ENCODE data around the gene GMFB.

Gene GMFB

GRCh38 chr14:54490445-54491175, 1.8 kb upstream of the GMFB start:
- DNase-seq (ENCODE audit: low spot score), result no peak

DNA sequence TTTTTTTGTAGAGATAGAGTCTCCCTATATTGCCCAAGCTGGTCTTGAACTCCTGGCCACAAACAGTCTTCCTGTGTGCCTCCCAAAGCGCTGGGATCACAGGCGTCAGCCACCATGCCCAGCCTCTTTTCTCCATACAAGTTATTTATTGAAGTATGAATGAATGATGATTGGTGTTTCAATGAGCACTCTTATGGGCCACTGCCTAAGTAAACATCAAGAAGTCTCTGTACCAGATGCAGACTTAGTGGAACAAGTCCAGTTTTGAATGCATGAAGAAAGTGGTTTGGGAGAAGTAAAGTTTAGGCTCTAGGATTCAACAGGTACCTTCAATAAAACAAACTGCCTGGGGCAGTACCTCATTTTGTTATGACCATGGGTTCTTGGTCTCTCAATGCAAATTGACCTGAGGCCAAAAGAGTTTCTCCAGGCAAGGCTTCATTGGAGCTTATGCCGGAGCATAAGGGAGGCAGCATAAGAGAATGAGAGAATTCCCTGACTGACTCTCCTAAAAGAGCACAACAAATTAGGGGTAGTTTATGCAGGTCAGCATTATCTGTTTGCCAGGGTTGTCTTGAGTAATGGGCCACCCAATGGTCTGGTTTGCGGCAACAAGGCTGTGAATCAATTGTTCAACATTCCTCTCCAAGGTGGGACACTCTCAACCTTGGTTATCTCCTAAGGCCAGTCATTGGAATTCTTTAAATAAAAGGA, 1.1 kb upstream of the GMFB start:
- DNase-seq (ENCODE audit: low spot score), result no peak

DNA sequence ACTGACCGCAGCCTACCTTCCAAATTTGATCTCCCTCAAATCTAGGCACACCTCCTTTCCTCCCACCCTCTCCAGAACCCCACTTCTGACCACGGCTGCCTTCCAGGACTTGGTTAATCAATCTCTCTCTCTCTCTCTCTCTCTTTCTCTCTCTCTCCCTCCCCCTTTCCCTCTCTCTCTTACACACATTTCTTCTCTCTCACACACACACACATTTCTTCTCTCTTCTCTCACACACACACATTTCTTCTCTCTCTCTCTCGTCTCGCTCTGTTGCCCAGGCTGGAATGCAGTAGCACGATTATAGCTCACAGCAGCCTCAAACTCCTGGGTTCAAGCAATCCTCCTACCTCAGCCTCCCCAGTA, 521 bp upstream of the GMFB start:
- DNase-seq (ENCODE audit: low spot score), result no peak

DNA sequence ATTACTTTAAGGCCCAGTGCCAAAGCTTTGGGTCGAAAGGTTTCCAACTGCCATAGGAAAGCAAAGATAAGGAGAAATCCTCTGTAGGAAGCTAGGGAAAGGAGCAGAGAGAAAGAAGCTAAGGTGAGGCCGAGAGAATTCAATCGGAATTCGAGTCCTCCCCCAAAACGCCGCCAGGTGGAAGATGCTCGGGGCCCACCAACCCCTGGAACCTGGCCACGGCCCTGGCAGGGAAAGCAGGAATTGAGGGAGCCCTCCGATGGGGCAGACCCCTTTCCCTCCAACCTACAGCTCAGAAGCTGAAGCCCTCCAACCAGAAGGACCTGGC, 498 bp downstream of the GMFB start:
- DNase-seq (ENCODE audit: low spot score), result peak; percentile 18

DNA sequence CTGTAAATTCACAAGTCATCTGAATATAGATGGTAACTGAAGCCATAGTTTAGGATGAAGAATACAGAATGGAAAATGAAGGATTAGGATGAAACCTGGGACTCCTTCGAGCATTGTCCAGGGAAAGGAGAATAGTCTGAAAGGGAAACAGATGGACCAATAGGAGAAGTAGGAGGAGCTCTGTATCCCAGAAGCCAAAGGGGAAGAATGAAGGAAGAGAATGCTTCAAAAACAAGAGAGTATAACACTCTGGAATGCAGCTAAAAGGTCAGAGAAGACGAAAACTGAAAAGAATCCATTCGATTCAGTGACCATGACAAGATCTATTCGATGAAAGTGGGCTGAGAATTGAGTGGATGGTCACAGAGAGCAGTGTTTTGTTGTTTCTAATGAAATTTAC, 1.0 kb downstream of the GMFB start:
- peak; percentile 86 for DNase-seq (ENCODE audit: low spot score)

- no peak for DNase-seq (ENCODE audit: low spot score)
Measured at GRCh38 chr14:54486685-54487084, 2.1 kb downstream of the GMFB start.

- no peak for DNase-seq (ENCODE audit: low spot score)
Measured at GRCh38 chr14:54483846-54484245, 4.9 kb downstream of the GMFB start.

GRCh38 chr14:54483073-54483745, 5.6 kb downstream of the GMFB start:
- no peak for DNase-seq (ENCODE audit: low spot score)

DNA sequence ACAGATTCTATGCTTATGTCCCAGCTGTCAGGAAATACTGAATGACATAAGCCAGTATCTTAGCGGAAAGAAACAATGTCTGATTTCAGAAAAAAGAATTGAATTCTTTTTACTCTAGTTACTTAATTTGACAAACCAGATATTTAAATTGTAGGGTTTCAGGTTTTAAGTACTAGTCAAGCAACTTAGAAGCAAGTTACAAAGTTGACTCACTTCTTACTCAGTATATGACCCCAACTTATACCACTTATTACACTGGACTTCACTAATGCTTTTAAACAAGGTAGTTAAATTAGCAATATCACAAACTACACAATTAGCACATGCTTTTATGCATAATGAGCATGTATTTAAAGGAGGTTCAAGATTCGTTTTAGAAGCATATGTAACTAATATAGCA, 7.1 kb downstream of the GMFB start:
- no peak for DNase-seq (ENCODE audit: low spot score)

DNA sequence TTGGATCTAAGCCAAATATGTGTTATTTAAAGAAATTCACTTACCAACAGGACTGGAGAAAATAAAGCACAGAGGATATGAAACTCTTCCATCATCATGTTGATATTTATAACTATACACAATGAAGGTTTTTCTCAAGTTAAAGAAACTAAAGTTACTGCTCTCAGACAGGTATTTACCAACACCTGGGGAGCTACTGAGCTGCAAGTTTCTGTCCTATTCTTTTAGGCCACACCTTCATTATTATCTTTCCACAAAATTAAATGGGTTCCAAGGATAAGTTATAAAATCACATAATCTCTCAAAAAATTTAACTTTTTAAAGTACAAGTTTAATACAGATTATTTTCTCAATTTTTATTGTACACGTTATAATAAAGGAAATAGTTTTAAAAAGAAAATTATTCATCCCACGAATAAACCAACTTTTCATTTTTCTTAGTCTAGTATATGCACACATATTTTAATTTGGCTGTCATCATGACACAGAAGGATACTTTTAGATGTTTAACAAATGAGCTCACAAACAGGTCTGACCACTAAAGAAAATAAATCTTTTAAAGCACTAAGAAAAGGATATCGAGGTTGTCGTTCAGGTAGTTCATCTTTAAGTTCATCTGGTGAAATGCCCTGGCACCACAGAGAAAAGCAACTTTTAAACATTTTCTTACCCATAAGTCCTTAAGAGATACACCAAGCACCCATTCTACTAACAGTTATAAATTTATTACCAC, 7.8 kb downstream of the GMFB start:
- no peak for DNase-seq (ENCODE audit: low spot score)

- no peak for DNase-seq (ENCODE audit: low spot score)
Measured at GRCh38 chr14:54478636-54479215, 10.1 kb downstream of the GMFB start.

- DNase-seq (ENCODE audit: low spot score), result no peak
Measured at GRCh38 chr14:54475911-54476310, 12.9 kb downstream of the GMFB start.

DNA sequence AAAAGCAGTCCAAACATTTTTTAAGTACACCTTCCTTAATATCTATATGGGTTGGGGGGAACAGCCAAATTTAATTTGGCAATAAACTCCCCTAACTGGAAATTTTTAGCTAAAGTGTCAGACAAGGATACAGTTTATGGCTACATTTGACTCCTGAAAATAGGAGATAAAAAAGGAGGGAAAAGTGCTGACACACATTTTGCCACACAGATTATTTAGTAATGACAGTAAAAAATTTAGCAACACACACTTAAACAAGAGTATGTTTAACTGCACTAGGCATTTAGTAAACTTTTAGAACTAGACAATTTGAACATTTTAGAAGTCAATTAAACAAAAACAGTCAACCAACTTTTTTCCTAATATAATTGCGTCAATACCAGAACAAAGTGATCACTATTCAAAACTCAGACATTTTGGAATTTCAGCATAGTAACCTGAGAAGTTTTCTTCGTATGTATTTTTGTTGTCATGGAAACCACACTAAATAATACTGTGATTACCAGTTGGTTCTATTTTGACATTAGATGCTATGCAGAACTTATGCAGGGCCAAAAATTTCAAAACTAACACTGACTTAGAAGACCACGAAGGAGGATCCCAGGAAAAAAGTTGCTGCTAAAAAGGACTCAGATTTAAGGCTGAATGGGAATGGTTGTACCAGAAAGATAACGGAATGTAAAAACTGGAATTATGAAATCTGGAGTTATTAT, 13.4 kb downstream of the GMFB start:
- DNase-seq (ENCODE audit: low spot score), result no peak

GRCh38 chr14:54474232-54474793, 14.5 kb downstream of the GMFB start:
- DNase-seq (ENCODE audit: low spot score), result no peak

DNA sequence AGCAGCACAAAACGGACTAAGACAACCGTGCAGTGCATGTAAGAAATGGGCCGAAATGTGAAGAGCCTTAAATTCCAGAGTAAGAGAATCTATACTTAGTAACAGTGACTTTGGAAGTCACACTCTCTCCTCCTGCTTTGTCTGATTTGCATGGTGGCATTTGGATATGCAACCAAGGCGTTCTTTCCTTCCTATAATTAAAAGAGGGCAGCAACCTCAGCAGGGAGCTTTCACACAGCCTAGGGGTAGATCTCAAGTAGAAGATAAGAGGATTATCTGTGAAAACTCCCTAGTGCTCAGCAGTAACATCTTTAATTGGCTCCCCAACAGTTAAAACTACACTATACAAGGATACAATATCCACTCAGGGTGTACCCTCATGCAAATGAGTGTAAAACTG, 16.5 kb downstream of the GMFB start:
- DNase-seq (ENCODE audit: low spot score), result no peak

- DNase-seq (ENCODE audit: low spot score), result no peak
Measured at GRCh38 chr14:54471641-54472040, 17.1 kb downstream of the GMFB start.

GRCh38 chr14:54470701-54471100, 18.1 kb downstream of the GMFB start:
- no peak for DNase-seq (ENCODE audit: low spot score)

- no peak for DNase-seq (ENCODE audit: low spot score)
Measured at GRCh38 chr14:54467280-54467679, 21.5 kb downstream of the GMFB start.

DNA sequence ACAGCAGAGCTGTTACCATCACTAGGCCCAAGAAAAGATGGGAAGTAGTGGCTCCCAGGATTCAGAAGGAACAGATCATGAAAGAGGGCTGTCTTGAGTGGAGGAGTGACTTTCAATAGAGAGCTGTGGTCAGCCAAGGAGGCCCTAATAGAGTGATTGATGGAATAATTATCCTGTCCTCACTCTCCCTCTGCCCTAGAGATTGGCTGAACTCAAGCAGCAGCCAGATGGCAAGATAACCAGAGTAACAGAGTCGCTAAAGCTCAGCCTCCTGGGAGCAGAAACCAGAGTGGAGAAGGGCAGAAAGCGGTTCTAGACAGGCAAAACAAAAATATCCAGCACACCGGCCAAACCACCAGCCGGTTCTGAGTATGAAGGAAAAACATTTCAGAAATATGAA, 23.1 kb downstream of the GMFB start:
- no peak for DNase-seq (ENCODE audit: low spot score)

DNA sequence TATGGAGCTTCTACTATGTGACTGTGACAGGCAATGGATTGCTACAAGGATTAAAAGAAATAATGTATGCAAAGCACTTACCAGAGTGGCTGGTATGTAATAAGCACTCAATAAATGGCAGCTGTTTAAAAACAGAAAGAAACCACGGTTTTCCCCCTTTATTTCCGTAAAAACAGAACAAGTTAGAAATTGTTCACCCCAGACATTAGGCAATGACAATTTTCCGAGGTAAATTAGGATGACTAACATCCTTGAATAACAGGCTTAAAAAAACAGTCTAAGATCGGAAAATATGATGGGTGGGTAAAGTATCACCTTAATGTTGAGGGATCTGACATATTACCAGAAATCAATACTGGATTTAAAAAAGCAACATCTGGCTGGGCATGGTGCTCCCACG, 26.7 kb downstream of the GMFB start:
- no peak for DNase-seq (ENCODE audit: low spot score)

- no peak for DNase-seq (ENCODE audit: low spot score)
Measured at GRCh38 chr14:54459106-54459505, 29.7 kb downstream of the GMFB start.

Measured in hepatic stellate cell (primary cell).